H1 (cell line): ENCODE data around the gene CRYGN. TPM values are rescaled to one million over a fixed set of nuclear protein-coding genes. Genes with fewer than 3 reads are reported as not detected.
A peak's percentile ranks its signal among the peaks of the same experiment; 100 is the strongest.

Experiments
- CTCF ChIA-PET: fragments of 300-600 bp; sonication (Branson Sonifier 250); formaldehyde crosslinking; loops from one replicate; lab custom pipeline; 2021; ENCODE audit not compliant: partially characterized antibody; lab: Charles Lee
- POLR2A ChIA-PET: fragments of 300-600 bp; sonication (Branson Sonifier 250); formaldehyde crosslinking; loops from one replicate; lab custom pipeline; 2021; ENCODE audit warnings: inconsistent platforms; ENCODE audit not compliant: partially characterized antibody; lab: Charles Lee
- DNase-seq, 2 experiments: peaks; one replicate each; pipeline versions ENCODE4 v3.0.0 to v3.0.0-alpha.2; 2010 to 2022; ENCODE audit warnings: low spot score in 2 of 2, low read depth in 1 of 2, mixed read lengths in 1 of 2
- FAIRE-seq: peaks from 2 replicates; lab custom pipeline; 2011; peaks lifted over from hg19 to GRCh38; lab: Jason Lieb, UNC
- H2AFZ ChIP-seq: 2 replicates; pipeline ENCODE4 v1.8.1; 2012; ENCODE audit warnings: low read length, inconsistent platforms
- H2AK5ac ChIP-seq: 2 replicates; pipeline ENCODE4 v1.6.1; 2013; ENCODE audit warnings: low read depth, low read length
- H2BK120ac ChIP-seq: replicated peaks from 2 replicates; pipeline ENCODE3; 2013; ENCODE audit warnings: low read depth, low read length, inconsistent platforms
- H2BK12ac ChIP-seq: 2 replicates; pipeline ENCODE4 v1.6.1; 2013; ENCODE audit warnings: low read depth, low read length
- H2BK15ac ChIP-seq: 2 replicates; pipeline ENCODE4 v1.6.1; 2013; ENCODE audit warnings: low read length
- H2BK20ac ChIP-seq: 2 replicates; pipeline ENCODE4 v1.6.1; 2013; ENCODE audit warnings: low read length
- H2BK5ac ChIP-seq: 2 replicates; pipeline ENCODE4 v1.6.1; 2013; ENCODE audit warnings: low read depth, low read length
- H3K14ac ChIP-seq: 2 replicates; pipeline ENCODE4 v1.6.1; 2013; ENCODE audit warnings: inconsistent platforms; ENCODE audit not compliant: insufficient read length
- H3K18ac ChIP-seq: 2 replicates; pipeline ENCODE4 v1.6.1; 2013; ENCODE audit warnings: low read length; ENCODE audit errors: extremely low read depth
- H3K23ac ChIP-seq: 2 replicates; pipeline ENCODE4 v1.6.1; 2013; ENCODE audit warnings: inconsistent platforms; ENCODE audit not compliant: insufficient read length
- H3K23me2 ChIP-seq: 2 replicates; pipeline ENCODE4 v1.6.1; 2013; ENCODE audit warnings: low read depth, low read length
- H3K27ac ChIP-seq: 2 replicates; pipeline ENCODE4 v1.6.1; 2011; ENCODE audit warnings: low read depth, low read length, inconsistent platforms
- H3K27me3 ChIP-seq, 4 experiments: replicated peaks in 1 of 4; 1 replicate in 1 of 4; 2 replicates in 3 of 4; pipeline versions ENCODE4 v1.6.1 to v1.8.1; 2011 to 2013; ENCODE audit warnings: low read length in 3 of 4, mild to moderate bottlenecking in 3 of 4, inconsistent platforms in 2 of 4, mixed read lengths in 2 of 4, moderate library complexity in 1 of 4; ENCODE audit not compliant: control insufficient read depth in 3 of 4, insufficient read depth in 3 of 4; ENCODE audit errors: extremely low read depth in 1 of 4
- H3K36me3 ChIP-seq, 4 experiments: 2 replicates each; pipeline versions ENCODE4 v1.6.1 to v1.8.1; 2011 to 2013; ENCODE audit warnings: mild to moderate bottlenecking in 4 of 4, low read length in 3 of 4, moderate library complexity in 2 of 4, control low read depth in 1 of 4, inconsistent platforms in 1 of 4; ENCODE audit not compliant: insufficient read depth in 4 of 4, control insufficient read depth in 2 of 4
- H3K4ac ChIP-seq: replicated peaks from 2 replicates; pipeline ENCODE3; 2013; ENCODE audit warnings: low read length, low read depth, mixed read lengths, inconsistent platforms; ENCODE audit not compliant: insufficient read length
- H3K4me1 ChIP-seq, 4 experiments: replicated peaks in 1 of 4; 1 replicate in 1 of 4; 2 replicates in 3 of 4; pipeline versions ENCODE4 v1.6.1 to v1.8.1; 2011 to 2013; ENCODE audit warnings: low read length in 3 of 4, inconsistent platforms in 2 of 4, mixed read lengths in 1 of 4; ENCODE audit not compliant: insufficient read depth in 4 of 4, control insufficient read depth in 3 of 4
- H3K4me2 ChIP-seq, 2 experiments: 2 replicates each; pipeline versions ENCODE4 v1.6.1 to v1.8.1; 2011 to 2013; ENCODE audit warnings: low read depth in 2 of 2, low read length in 2 of 2, control low read depth in 1 of 2, inconsistent platforms in 1 of 2, mild to moderate bottlenecking in 1 of 2; ENCODE audit not compliant: insufficient read depth in 1 of 2
- H3K4me3 ChIP-seq, 4 experiments: fragments of 200-600, 300-600 bp in 1 of 4; sonication (generic), shearing (Covaris generic), sonication (Bioruptor Twin) in 1 of 4; 2 replicates each; pipeline versions ENCODE4 v1.5.1 to v1.8.1; 2011 to 2016; ENCODE audit warnings: low read length in 4 of 4, low read depth in 3 of 4, control low read depth in 2 of 4, inconsistent platforms in 2 of 4, mild to moderate bottlenecking in 2 of 4, mixed read lengths in 1 of 4, moderate library complexity in 1 of 4; ENCODE audit not compliant: insufficient read depth in 2 of 4; ENCODE audit errors: extremely low read depth in 1 of 4
- H3K56ac ChIP-seq: replicated peaks from 2 replicates; pipeline ENCODE3; 2013; ENCODE audit warnings: low read depth, mild to moderate bottlenecking, mixed read lengths, low read length, inconsistent platforms; ENCODE audit not compliant: insufficient read length
- H3K79me1 ChIP-seq: 2 replicates; pipeline ENCODE4 v1.6.1; 2013; ENCODE audit warnings: low read depth, low read length, control low read depth
- H3K79me2 ChIP-seq, 2 experiments: 2 replicates each; pipeline versions ENCODE4 v1.6.1 to v1.8.1; 2012 to 2013; ENCODE audit warnings: low read length in 2 of 2, mild to moderate bottlenecking in 2 of 2, inconsistent platforms in 1 of 2; ENCODE audit not compliant: insufficient read depth in 2 of 2, control insufficient read depth in 1 of 2
- H3K9ac ChIP-seq, 4 experiments: replicated peaks in 1 of 4; 1 replicate in 1 of 4; 2 replicates in 3 of 4; pipeline versions ENCODE4 v1.6.1 to v1.8.1; 2011 to 2013; ENCODE audit warnings: low read depth in 3 of 4, low read length in 3 of 4, control low read depth in 2 of 4, mild to moderate bottlenecking in 2 of 4, moderate library complexity in 2 of 4, inconsistent platforms in 1 of 4; ENCODE audit errors: extremely low read depth in 1 of 4
- H3K9me3 ChIP-seq, 2 experiments: 2 replicates each; pipeline versions ENCODE4 v1.6.1 to v1.8.1; 2012 to 2013; ENCODE audit warnings: mild to moderate bottlenecking in 2 of 2, moderate library complexity in 2 of 2, control low read depth in 1 of 2, inconsistent platforms in 1 of 2, low read depth in 1 of 2, low read length in 1 of 2, mixed read lengths in 1 of 2; ENCODE audit not compliant: insufficient read depth in 2 of 2
- H4K20me1 ChIP-seq, 2 experiments: replicated peaks in 1 of 2; 2 replicates each; pipeline versions ENCODE3 to v1.8.1; 2011 to 2013; ENCODE audit warnings: inconsistent platforms in 2 of 2, low read length in 2 of 2, mild to moderate bottlenecking in 1 of 2; ENCODE audit not compliant: insufficient read depth in 2 of 2, control insufficient read depth in 1 of 2
- H4K5ac ChIP-seq: 2 replicates; pipeline ENCODE4 v1.6.1; 2013; ENCODE audit warnings: low read length, low read depth, mixed read lengths, inconsistent platforms; ENCODE audit not compliant: insufficient read length
- H4K8ac ChIP-seq: 2 replicates; pipeline ENCODE4 v1.8.0; 2013; ENCODE audit warnings: mild to moderate bottlenecking, moderate library complexity, low read length, inconsistent platforms; ENCODE audit not compliant: insufficient read depth; ENCODE audit errors: extremely low read depth
- H4K91ac ChIP-seq: replicated peaks from 2 replicates; pipeline ENCODE3; 2013; ENCODE audit warnings: low read length, mixed read lengths, inconsistent platforms; ENCODE audit not compliant: insufficient read length
- ASH2L ChIP-seq: fragments of 200-600, 300-600 bp; sonication (generic); IDR thresholded peaks from one replicate; pipeline ENCODE4 v1.7.1; 2017; ENCODE audit warnings: low read length
- ATF2 ChIP-seq: IDR thresholded peaks from 2 replicates; pipeline ENCODE4 v1.6.1; 2012; ENCODE audit warnings: low read length, inconsistent platforms
- BACH1 ChIP-seq: IDR thresholded peaks from 2 replicates; pipeline ENCODE4 v1.6.1; 2012; ENCODE audit warnings: low read length, improper control_type of control experiment
- GABPA ChIP-seq: IDR thresholded peaks from 2 replicates; pipeline ENCODE4 v1.6.1; 2011; ENCODE audit warnings: mild to moderate bottlenecking, low read length, moderate library complexity, borderline replicate concordance; ENCODE audit not compliant: insufficient read depth
- JUN ChIP-seq: IDR thresholded peaks from 2 replicates; pipeline ENCODE4 v1.6.1; 2011; ENCODE audit warnings: low read depth, mild to moderate bottlenecking, improper control_type of control experiment, low read length
- KDM5A ChIP-seq: fragments of 200-600 bp; IDR thresholded peaks from 2 replicates; pipeline ENCODE4 v1.7.1; 2012; ENCODE audit warnings: mild to moderate bottlenecking, low read length, inconsistent platforms, mixed read lengths
- RFX5 ChIP-seq: IDR thresholded peaks from 2 replicates; pipeline ENCODE4 v1.6.1; 2011; ENCODE audit warnings: low read depth, low read length, improper control_type of control experiment, borderline replicate concordance
- SRF ChIP-seq: IDR thresholded peaks from 2 replicates; pipeline ENCODE4 v1.6.1; 2011; ENCODE audit warnings: mild to moderate bottlenecking, low read depth, low read length, moderate library complexity
- TAF1 ChIP-seq: IDR thresholded peaks from 2 replicates; pipeline ENCODE4 v1.6.1; 2011; ENCODE audit warnings: mild to moderate bottlenecking, low read depth, low read length
- WGBS, 2 experiments: shearing (Covaris generic) in 1 of 2; methylation state at CpG; one replicate each; pipeline versions ENCODE4 v1.1.6 to v1.1.7; 2013 to 2015; ENCODE audit warnings: low lambda C conversion rate in 2 of 2, mixed read lengths in 2 of 2, inconsistent platforms in 1 of 2, low coverage in 1 of 2, missing lambda C conversion rate in 1 of 2; ENCODE audit not compliant: insufficient replicate concordance in 2 of 2, insufficient coverage in 1 of 2, insufficient read length in 1 of 2; ENCODE audit errors: extremely low coverage in 1 of 2, missing lambda C conversion rate in 1 of 2; 5-methylcytosine and 5-hydroxymethylcytosine counted together
- polyA plus RNA-seq, 7 experiments: library from polyadenylated mRNA; depleted of rRNA in 3 of 7; stranded (reverse) in 5 of 7; unstranded in 2 of 7; fragments of >200 nt in 5 of 7; fragments of 200-250 nt in 2 of 7; gene quantifications; 1 replicate in 5 of 7; 2 replicates in 1 of 7; 4 replicates in 1 of 7; pipeline versions ENCODE4 v1.2.1 to v1.2.3, GENCODE V29; 2011 to 2013; ENCODE audit warnings: missing spikeins in 2 of 7, mixed read lengths in 2 of 7
- total RNA-seq: library from RNA; stranded (reverse); fragmentation: NEBNext Ultra II Directional; extraction: Animal tissue kit (Norgen Biotek cat#: 25700); gene quantifications from 2 replicates; pipeline ENCODE4 v1.2.1, GENCODE V29; 2021

Gene CRYGN
- total and polyA plus RNA-seq, 2 of the 8 experiments (the other 6 are each of a cell fraction or from before 2014, with no cell fraction given): 0.98 to 1.6 TPM

- peaks cover 0 to 13% (median 4%) of the 10 kb centered on the region in 4 experiments; a peak in 6 of 7 replicates for H3K4me1 ChIP-seq
- H3K56ac ChIP-seq: no peak overlapping the region
- H3K23ac ChIP-seq: no peak overlapping the region
- H3K27ac ChIP-seq: no peak overlapping the region
- POLR2A ChIA-PET: no interaction called here
- CTCF ChIA-PET: interaction anchor here (0.6 to 1.8 kb wide), 7 partner anchors 13 to 343 kb away, joined by 3 to 6 read pairs (median 4); no protein-coding TSS in a partner anchor
- WGBS, 2 experiments: 92% methylated on average over 31 of the region's 31 CpGs; no CpG with 5 or more reads in 1 of the 2 experiments
- H4K8ac ChIP-seq: no peak overlapping the region
- no peak overlapping the region for H2BK5ac ChIP-seq
- no peak overlapping the region for H3K4me3 ChIP-seq
- no peaks in the 10 kb centered on the region for H3K79me1 ChIP-seq
- H4K20me1 ChIP-seq: peaks cover 0 to 5% of the 10 kb centered on the region in 2 experiments
- H4K91ac ChIP-seq: no peak overlapping the region
- peak overlapping the region; percentile 99; the same call in 1 of the 2 replicates for H2AK5ac ChIP-seq
- FAIRE-seq: no peak
- H2BK120ac ChIP-seq: no peak overlapping the region
- no peaks in the 10 kb centered on the region for H3K27me3 ChIP-seq
- no peak overlapping the region for H3K14ac ChIP-seq
- H2BK12ac ChIP-seq: peak overlapping the region; percentile 84; the same call in 1 of the 2 replicates
- no peak overlapping the region for H3K4ac ChIP-seq
- H2AFZ ChIP-seq: no peak overlapping the region
- no peak overlapping the region for H3K4me2 ChIP-seq
- peaks cover 0 to 4% (median 0%) of the 10 kb centered on the region in 4 experiments; a peak in 2 of 8 replicates for H3K36me3 ChIP-seq
- no peak overlapping the region; the same call in 1 of the 2 replicates for H3K18ac ChIP-seq
- no peaks in the 10 kb centered on the region for H3K9me3 ChIP-seq
- DNase-seq: no peak
- H2BK20ac ChIP-seq: no peak overlapping the region
- no peak overlapping the region for H4K5ac ChIP-seq
- peaks cover 3% of the 10 kb centered on the region; the same call in 1 of the 2 replicates for H3K23me2 ChIP-seq
- H3K79me2 ChIP-seq: no peaks in the 10 kb centered on the region
- H3K9ac ChIP-seq: no peak overlapping the region
- no peak overlapping the region for H2BK15ac ChIP-seq
- TF ChIP-seq RFX5 (no peak), ATF2 (no peak), BACH1 (no peak), SRF (no peak), TAF1 (no peak), GABPA (no peak), JUN (no peak), ASH2L (no peak), KDM5A (no peak)
Measured at GRCh38 chr7:151393031-151393977, 46.6 kb downstream of the CRYGN start.
